ENCODE measurements around the gene SLC8A1. TPM values are rescaled to one million over a fixed set of nuclear protein-coding genes. Genes with fewer than 3 reads are reported as not detected.

The SLC8A1 gene
- total RNA-seq, 4 donors from 2014 or later = 8.1 to 22.9 (median 9.3) TPM

GRCh38 chr2:40369267-40370006 is 82.5 kb downstream of the SLC8A1 start:
- no peak overlapping the region for H3K27ac ChIP-seq
- no peaks in the 10 kb centered on the region for H3K27me3 ChIP-seq
- DNase-seq (ENCODE audit: low spot score in 2 of 2) = no peak
- TF ChIP-seq EP300 (IDR thresholded peaks at IDR 0.05) (no peak), POLR2A (IDR thresholded peaks at IDR 0.05) (no peak), CTCF (IDR thresholded peaks at IDR 0.05) (no peak)
- WGBS, 2 donors = 87 to 93% methylated on average over 3 of the region's 3 CpGs
- no peak overlapping the region for H3K4me3 ChIP-seq
- no peaks in the 10 kb centered on the region for H3K9me3 ChIP-seq
- H3K4me1 ChIP-seq = peaks cover 0 to 8% (median 1%) of the 10 kb centered on the region in 4 donors
- H3K36me3 ChIP-seq = no peaks in the 10 kb centered on the region

- TF ChIP-seq EP300 (IDR thresholded peaks at IDR 0.05) (no peak), CTCF (IDR thresholded peaks at IDR 0.05) (no peak), POLR2A (IDR thresholded peaks at IDR 0.05) (no peak)
Measured at GRCh38 chr2:40367652-40368051, 84.2 kb downstream of the SLC8A1 start.

GRCh38 chr2:40367032-40367431 is 84.9 kb downstream of the SLC8A1 start:
- WGBS, 2 donors = 97 to 98% methylated on average over 2 of the region's 2 CpGs
- peaks cover 0 to 17% (median 0%) of the 10 kb centered on the region in 4 donors for H3K4me1 ChIP-seq
- TF ChIP-seq CTCF (IDR thresholded peaks at IDR 0.05) = no peak
- no peak for TF ChIP-seq POLR2A (IDR thresholded peaks at IDR 0.05)
- no peak for TF ChIP-seq EP300 (IDR thresholded peaks at IDR 0.05)
- no peak for DNase-seq (ENCODE audit: low spot score in 2 of 2)
- no peak overlapping the region for H3K27ac ChIP-seq
- no peak overlapping the region for H3K4me3 ChIP-seq
- no peaks in the 10 kb centered on the region for H3K27me3 ChIP-seq
- H3K36me3 ChIP-seq = no peaks in the 10 kb centered on the region
- H3K9me3 ChIP-seq = no peaks in the 10 kb centered on the region

More at GRCh38 chr2:40367652-40368051, 84.2 kb downstream of the SLC8A1 start:
- no peaks in the 10 kb centered on the region for H3K36me3 ChIP-seq
- H3K4me3 ChIP-seq = no peak overlapping the region
- no peak overlapping the region for H3K27ac ChIP-seq
- H3K27me3 ChIP-seq = no peaks in the 10 kb centered on the region
- no peak for DNase-seq (ENCODE audit: low spot score in 2 of 2)
- WGBS, 2 donors = 94 to 100% methylated on average over 2 of the region's 2 CpGs
- H3K9me3 ChIP-seq = no peaks in the 10 kb centered on the region
- peaks cover 0 to 20% (median 1%) of the 10 kb centered on the region in 4 donors for H3K4me1 ChIP-seq

- H3K9me3 ChIP-seq = no peaks in the 10 kb centered on the region
- H3K27ac ChIP-seq = peak overlapping the region in 2 of 4 donors; percentile 52 to 55
- peaks cover 0 to 12% (median 0%) of the 10 kb centered on the region in 4 donors for H3K4me1 ChIP-seq
Measured at GRCh38 chr2:40364151-40364874, 87.6 kb downstream of the SLC8A1 start.

More at GRCh38 chr2:40364151-40364874, 87.6 kb downstream of the SLC8A1 start:
- peak in 1 of 2 donors; percentile 48 for DNase-seq (ENCODE audit: low spot score in 2 of 2)
- Histone ChIP-seq H3K36me3 (no peaks in the 10 kb centered on the region), H3K27me3 (no peaks in the 10 kb centered on the region), H3K4me3 (peak overlapping the region in 2 of 4 donors; percentile 12 to 28)
- no peak for TF ChIP-seq CTCF (IDR thresholded peaks at IDR 0.05)
- TF ChIP-seq POLR2A (IDR thresholded peaks at IDR 0.05) = no peak
- no peak for TF ChIP-seq EP300 (IDR thresholded peaks at IDR 0.05)
- 8 to 9% methylated on average over 3 of the region's 3 CpGs for WGBS, 2 donors

Measured in tibial nerve (tissue), 4 donors.